ENCODE measurements around the gene C2CD2.
"Not testable (repeated sequence)": the region's sequence is repeated elsewhere in the genome, so short reads cannot be mapped to it uniquely, and the experiment has no call there.

DNA sequence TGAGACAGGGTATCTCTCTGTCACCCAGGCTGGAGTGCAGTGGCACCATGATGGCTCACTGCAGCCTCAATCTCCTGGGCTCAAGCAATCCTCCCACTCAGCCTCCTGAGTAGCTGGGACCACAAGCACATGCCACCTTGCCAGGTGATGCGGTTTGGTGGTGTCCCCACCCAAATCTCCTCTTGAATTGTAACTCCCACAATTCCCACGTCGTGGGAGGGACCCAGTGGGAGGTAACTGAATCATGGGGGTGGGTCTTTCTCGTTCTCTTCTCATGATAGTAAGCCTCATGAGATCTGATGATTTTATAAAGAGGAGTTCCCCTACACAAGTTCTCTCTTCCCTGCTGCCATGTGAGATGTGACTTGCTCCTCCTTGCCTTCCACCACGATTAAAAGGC lies 40.8 kb upstream of the C2CD2 start:
- TF ChIP-seq, protein P1, sequence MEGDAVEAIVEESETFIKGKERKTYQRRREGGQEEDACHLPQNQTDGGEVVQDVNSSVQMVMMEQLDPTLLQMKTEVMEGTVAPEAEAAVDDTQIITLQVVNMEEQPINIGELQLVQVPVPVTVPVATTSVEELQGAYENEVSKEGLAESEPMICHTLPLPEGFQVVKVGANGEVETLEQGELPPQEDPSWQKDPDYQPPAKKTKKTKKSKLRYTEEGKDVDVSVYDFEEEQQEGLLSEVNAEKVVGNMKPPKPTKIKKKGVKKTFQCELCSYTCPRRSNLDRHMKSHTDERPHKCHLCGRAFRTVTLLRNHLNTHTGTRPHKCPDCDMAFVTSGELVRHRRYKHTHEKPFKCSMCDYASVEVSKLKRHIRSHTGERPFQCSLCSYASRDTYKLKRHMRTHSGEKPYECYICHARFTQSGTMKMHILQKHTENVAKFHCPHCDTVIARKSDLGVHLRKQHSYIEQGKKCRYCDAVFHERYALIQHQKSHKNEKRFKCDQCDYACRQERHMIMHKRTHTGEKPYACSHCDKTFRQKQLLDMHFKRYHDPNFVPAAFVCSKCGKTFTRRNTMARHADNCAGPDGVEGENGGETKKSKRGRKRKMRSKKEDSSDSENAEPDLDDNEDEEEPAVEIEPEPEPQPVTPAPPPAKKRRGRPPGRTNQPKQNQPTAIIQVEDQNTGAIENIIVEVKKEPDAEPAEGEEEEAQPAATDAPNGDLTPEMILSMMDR (IDR thresholded peaks at IDR 0.05) = not testable (repeated sequence)
- TF ChIP-seq EZH2 (IDR thresholded peaks at IDR 0.05; ENCODE audit: borderline replicate concordance, insufficient read depth, low read depth, low read length, poor library complexity, severe bottlenecking) = not testable (repeated sequence)
